NOMO-1 treated with dmso at 0.1 percent for 144 hours (cell line): Measurements from ENCODE around the gene ABCB1.
"Not testable (repeated sequence)": the region's sequence is repeated elsewhere in the genome, so short reads cannot be mapped to it uniquely, and the experiment has no call there.

Experiments used
- DNase-seq: peaks from one replicate; lab custom pipeline; 2025; ENCODE audit not compliant: unreplicated experiment; lab: John Stamatoyannopoulos, UW

The ABCB1 gene

DNA sequence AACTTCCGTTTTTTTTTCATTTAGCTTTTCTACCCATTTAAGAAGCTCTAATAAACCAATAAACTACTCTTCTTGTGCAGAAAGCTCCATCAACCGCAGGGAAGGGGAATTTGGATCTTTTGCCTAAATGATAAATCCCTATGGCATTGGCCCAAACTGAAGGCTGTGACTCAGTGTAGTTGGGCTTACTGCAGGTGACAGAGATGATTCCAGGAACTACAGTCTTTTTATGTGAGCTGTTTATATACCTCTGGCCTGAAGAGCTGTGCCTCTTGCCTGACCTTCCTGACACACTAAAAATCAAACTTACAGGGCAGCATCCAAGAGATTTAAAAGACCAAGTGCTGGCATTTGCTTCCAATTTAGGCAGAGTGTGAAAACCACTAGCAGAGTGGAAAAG is 25.2 kb downstream of the ABCB1 start:
- DNase-seq = no peak

DNA sequence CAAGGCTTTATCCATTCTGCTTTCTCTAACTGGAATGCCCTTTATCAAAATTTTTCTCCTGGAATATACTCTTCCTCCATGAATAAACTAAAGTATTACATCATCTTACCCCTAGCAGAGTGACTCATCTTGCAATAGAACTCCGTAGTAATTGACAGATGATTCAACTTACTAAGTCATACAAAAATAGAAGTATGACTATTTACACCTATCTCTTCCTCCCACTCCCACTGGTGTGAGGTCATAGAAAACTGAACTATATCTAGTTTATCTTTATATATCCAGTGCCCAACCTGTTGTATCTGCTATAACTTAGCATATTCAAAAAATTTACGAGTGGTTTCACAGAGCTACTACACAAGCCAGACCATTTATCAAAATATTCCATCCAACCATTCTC is 26.1 kb downstream of the ABCB1 start:
- DNase-seq = no peak

- not testable (repeated sequence) for DNase-seq
These were observed 28.2 kb downstream of the ABCB1 start for GRCh38 chr7:87572513-87572912.

GRCh38 chr7:87570178-87570577 is 30.5 kb downstream of the ABCB1 start:
- DNase-seq = no peak

DNA sequence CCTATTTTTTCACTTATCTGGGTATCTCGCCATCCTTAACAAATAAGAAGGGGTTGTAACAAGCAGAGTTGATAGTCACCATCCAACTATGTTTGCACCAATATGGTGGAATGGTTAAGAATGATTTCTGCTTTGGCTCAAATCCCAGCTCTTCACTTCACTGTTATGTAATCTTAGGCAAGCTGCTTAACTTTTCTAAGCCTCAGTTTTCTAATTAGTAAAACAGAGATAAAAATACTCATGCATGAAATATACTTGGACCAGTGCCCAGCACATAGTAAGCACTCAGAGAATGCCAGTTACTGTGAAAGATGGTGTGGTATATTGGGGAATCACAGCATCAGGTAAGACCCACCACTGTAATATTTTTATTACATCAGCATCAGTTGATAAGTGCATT is 33.6 kb downstream of the ABCB1 start:
- DNase-seq = no peak

DNA sequence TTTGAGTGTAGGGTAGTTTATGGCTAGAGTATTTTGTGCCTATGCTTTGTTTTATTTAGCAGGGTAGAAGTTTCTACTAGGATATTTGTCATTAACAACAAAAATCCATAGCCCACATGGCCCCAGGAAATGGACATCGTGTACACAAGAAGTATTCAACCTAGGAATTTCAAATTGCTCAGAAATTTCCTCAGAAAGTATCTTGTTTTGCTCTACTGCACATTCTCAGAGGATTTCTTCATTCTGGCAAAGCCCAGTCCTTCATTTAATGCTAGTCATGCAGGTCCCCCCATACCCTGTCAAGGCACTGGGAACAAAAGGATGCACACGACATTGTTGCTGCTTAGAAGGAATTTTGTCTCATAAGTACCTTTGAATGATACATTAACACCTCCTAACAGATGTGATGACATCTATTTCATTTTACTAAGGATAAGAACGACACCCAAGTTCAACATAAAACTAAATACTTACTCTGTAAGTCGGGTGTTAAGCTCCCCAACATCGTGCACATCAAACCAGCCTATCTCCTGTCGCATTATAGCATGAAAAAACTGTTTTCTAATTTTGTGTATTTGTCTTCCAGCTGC is 34.3 kb downstream of the ABCB1 start:
- DNase-seq = no peak

- DNase-seq = no peak
These were observed 34.8 kb downstream of the ABCB1 start for GRCh38 chr7:87565877-87566276.

DNA sequence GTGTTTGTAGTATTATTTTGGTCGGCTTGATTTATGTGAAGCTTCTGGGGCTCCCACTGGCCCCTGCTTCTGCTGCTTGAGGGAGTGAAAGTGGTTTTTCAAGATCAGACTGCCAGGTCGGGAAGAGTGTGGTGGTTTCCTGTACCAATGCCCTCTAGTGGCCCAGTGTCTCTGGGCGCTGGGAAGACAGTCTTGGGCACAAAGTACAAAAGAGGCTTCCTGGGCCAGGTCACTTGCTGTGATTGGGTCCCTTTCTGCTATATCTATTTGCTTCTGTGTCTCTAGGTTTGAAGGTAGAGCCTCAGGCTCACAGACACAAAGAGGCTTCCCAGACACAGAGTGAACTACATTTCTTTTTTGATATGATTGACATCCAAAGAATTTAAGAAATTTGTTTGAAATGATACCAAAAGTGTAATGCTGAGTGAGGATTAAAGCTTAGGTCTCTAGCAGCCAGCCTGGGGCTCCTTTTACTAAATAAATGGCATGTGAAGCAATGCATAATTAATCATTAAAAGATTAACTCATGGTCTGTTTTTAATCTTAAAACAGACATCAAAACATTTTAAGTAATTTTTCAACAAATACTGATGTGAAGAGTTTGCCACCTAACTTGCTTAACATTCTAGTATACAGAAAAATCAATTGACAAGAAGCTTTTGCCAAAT is 36.3 kb downstream of the ABCB1 start:
- DNase-seq = no peak

- DNase-seq = no peak
These were observed 39.0 kb downstream of the ABCB1 start for GRCh38 chr7:87561702-87562101.

- no peak for DNase-seq
These were observed 39.6 kb downstream of the ABCB1 start for GRCh38 chr7:87561102-87561501.

- DNase-seq = no peak
These were observed 48.3 kb downstream of the ABCB1 start for GRCh38 chr7:87552351-87552900.

DNA sequence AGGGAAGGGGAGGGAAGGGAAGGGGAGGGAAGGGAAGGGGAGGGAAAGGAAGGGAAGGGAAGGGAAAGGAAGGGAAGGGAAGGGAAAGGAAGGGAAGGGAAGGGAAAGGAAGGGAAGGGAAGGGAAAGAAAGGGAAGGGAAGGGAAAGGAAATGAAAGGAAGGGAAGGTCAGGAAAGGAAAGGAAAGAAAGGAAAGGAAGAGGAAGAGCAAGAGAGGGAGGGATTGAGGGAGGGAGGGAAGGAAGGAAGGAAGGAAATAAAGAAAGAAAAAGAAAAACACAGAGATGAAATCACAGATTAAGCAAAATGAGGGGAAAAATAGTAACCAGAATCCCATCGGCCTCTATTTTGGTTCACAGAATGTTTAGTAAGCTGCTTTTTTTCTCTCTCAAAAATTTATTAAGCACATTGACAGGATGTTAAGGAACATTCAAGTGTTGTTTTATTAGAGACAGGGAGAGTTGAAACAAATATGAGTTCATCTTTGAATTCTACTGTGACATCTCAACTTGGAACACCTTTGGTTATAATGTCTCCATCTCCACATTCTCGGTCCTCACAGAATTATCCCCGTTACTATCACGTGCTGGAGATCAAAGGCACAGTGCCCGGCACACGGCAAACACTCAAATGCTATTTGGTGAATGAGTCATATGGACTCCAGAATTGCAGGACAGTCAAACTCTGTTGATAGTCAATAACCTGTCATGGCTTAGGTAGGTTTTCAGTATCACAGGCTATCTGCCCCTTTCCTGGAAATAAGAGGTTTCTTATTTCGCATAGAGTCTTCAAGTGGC is 52.4 kb downstream of the ABCB1 start:
- DNase-seq = no peak

DNA sequence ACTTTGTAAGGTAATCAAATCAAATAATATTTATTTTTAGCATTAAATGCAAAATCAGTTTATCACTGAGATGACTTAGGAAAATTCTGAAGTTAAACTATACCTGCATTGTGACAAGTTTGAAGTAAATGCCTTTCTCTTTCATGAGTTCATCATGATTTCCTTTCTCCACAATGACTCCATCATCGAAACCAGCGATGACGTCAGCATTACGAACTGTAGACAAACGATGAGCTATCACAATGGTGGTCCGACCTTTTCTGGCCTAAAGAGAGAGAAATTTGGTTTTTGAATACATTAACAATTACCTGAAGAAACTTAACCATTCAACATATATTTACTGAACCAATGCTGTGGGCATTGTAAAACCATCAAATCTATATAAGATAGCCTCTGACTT is 54.9 kb downstream of the ABCB1 start:
- DNase-seq = no peak

DNA sequence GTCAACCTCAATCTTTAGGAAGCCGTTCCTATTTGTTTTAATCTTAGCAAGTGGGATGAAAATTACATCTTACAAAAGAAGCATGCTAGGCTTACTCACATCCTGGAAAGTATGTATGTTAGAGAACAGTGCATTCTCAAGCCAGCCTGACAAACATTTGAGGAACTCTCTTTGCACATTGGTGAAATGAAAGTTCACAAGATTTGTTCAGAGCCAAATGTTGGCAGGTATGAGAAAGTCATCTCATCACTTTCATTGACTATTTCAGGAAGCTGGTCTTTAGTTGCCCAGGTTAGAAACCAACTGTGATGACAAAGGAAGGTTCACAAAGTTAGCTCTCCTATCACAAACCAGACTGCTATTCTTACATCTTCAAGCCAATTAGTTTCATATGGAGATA is 57.1 kb downstream of the ABCB1 start:
- DNase-seq = no peak

- DNase-seq = no peak
These were observed 59.0 kb downstream of the ABCB1 start for GRCh38 chr7:87541648-87542047.

DNA sequence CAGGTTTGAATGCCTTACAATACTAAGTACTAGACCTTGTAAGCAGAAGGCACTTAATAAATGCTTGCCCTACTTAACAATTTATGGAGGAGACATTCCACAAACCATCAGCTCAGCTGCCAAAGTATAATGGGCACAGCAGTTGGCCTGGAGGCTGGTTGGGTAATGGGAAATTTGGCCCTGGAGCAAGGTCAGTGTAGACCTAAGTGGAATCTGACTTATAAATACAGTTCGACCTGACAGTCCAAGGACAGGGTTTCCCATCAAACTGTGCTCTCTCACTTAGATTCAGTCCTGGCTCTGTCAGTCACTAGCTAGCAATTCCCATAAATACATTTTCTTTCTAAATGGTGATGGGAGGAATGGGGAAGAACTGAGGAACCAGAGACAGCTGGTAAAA is 62.6 kb downstream of the ABCB1 start:
- no peak for DNase-seq

- DNase-seq = no peak
These were observed 66.6 kb downstream of the ABCB1 start for GRCh38 chr7:87534072-87534471.

- DNase-seq = no peak
These were observed 70.6 kb downstream of the ABCB1 start for GRCh38 chr7:87530126-87530525.

- DNase-seq = no peak
These were observed 72.0 kb downstream of the ABCB1 start for GRCh38 chr7:87528730-87529129.

DNA sequence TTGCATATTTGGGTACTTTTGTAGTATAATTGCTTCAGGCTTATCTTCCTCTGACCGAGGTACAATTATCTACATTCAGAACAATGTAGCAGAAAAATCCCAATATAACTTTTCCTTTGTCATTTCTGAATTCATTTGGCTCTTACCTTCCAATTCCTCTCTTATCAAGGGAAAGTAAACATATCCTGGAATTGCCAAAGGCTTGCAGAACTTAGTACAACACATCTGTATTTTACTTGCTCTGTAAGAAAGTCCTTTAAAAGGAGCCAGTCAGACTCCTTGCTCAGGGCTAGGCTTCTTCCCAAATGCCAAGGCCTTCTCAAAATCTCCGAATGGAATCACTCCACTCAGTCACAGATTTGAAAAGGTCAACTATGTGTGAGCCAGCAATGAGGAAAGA is 81.9 kb downstream of the ABCB1 start:
- no peak for DNase-seq

GRCh38 chr7:87517891-87518290 is 82.8 kb downstream of the ABCB1 start:
- no peak for DNase-seq
